HepG2 (cell line): ENCODE data around the gene OAT. TPM values are rescaled to one million over a fixed set of nuclear protein-coding genes. Genes with fewer than 3 reads are reported as not detected.

Source experiments
- ARID4A ChIP-seq: sonication (generic); formaldehyde crosslinking; IDR thresholded peaks from 2 replicates; pipeline ENCODE4 v1.5.0; 2020; ENCODE audit warnings: mild to moderate bottlenecking, missing genetic modification reagents, borderline replicate concordance
- E2F1 ChIP-seq: sonication (generic); formaldehyde crosslinking; IDR thresholded peaks from 2 replicates; pipeline ENCODE4 v1.5.0; 2020; ENCODE audit warnings: missing genetic modification reagents
- FOSL1 ChIP-seq: sonication (generic); formaldehyde crosslinking; IDR thresholded peaks from 2 replicates; pipeline ENCODE4 v1.9.0; 2021; ENCODE audit warnings: missing genetic modification reagents, borderline replicate concordance
- PHF5A ChIP-seq: IDR thresholded peaks from one replicate; pipeline ENCODE4 v1.6.1; 2018; ENCODE audit warnings: low read depth, missing genetic modification reagents; ENCODE audit not compliant: unreplicated experiment
- TFE3 ChIP-seq: IDR thresholded peaks from 2 replicates; pipeline ENCODE4 v1.6.1; 2016
- ZBTB40 ChIP-seq, 2 experiments: fragments of 450-650 bp in 1 of 2; sonication (generic) in 1 of 2; formaldehyde crosslinking in 1 of 2; IDR thresholded peaks; 2 replicates each; pipeline versions ENCODE4 v1.6.1 to v1.8.0; 2016 to 2022; ENCODE audit warnings: antibody characterized with exemption in 1 of 2, mild to moderate bottlenecking in 1 of 2, missing genetic modification reagents in 1 of 2
- polyA plus RNA-seq, 8 experiments: library from polyadenylated mRNA; depleted of rRNA in 3 of 8; stranded (reverse) in 7 of 8; unstranded in 1 of 8; fragments of >200 nt; fragmentation: Illumina TruSeq in 4 of 8; extraction: Trizol in 4 of 8; gene quantifications; 2 replicates each; pipeline versions ENCODE4 v1.2.1 to v1.2.3, GENCODE V29; 2011 to 2016; ENCODE audit warnings: low read depth in 4 of 8, missing spikeins in 1 of 8, mixed read lengths in 1 of 8; ENCODE audit not compliant: insufficient read depth in 1 of 8
- total RNA-seq, 5 experiments: library from RNA; depleted of rRNA; stranded (reverse); fragments of >200 nt; fragmentation: Illumina TruSeq; extraction: Trizol; gene quantifications; 2 replicates each; pipeline ENCODE4 v1.2.3, GENCODE V29; 2016; ENCODE audit warnings: low read depth in 1 of 5

Gene OAT
- total and polyA plus RNA-seq, 2 of the 13 experiments (the other 11 are each of a cell fraction or from before 2014, with no cell fraction given): 87.8 to 96.7 TPM

GRCh38 chr10:124388823-124389612 lies 29.7 kb downstream of the OAT start (continued):
- no peak for TF ChIP-seq ZBTB40 (IDR thresholded peaks at IDR 0.05)
- no peak for TF ChIP-seq ZBTB40 (CRISPR knock-in tag; IDR thresholded peaks at IDR 0.05)
- no peak for TF ChIP-seq FOSL1 (CRISPR knock-in tag)
- no peak for TF ChIP-seq E2F1 (CRISPR knock-in tag)
- TF ChIP-seq ARID4A (CRISPR knock-in tag): peak; percentile 33; the same call in 1 of the 2 replicates
- TF ChIP-seq PHF5A (CRISPR knock-in tag): no peak
- no peak for TF ChIP-seq TFE3 (CRISPR knock-in tag)
